ENCODE measurements around the gene AUTS2. TPM values are rescaled to one million over a fixed set of nuclear protein-coding genes. Genes with fewer than 3 reads are reported as not detected.
A peak's percentile ranks its signal among the peaks of the same experiment; 100 is the strongest.

The AUTS2 gene
- total RNA-seq, 1 experiment from 2014 or later: 50.0 TPM

- peak overlapping the region; percentile 65 for H3K27ac Mint-ChIP-seq
- ATAC-seq: no peak
- ChIA-PET POLR2A (no interaction called here), CTCF (interaction anchor here (0.6 to 2.8 kb wide), 12 partner anchors 9 to 88 kb away, joined by 3 to 8 read pairs (median 4); no protein-coding TSS in a partner anchor)
- H3K9me3 Mint-ChIP-seq: peaks cover 2% of the 10 kb centered on the region
- H3K4me3 Mint-ChIP-seq: no peak overlapping the region
- peaks cover 58% of the 10 kb centered on the region for H3K4me1 Mint-ChIP-seq
- peaks cover 4% of the 10 kb centered on the region for H3K36me3 Mint-ChIP-seq
- peaks cover 6% of the 10 kb centered on the region for H3K27me3 Mint-ChIP-seq (ENCODE audit: low read depth)
- no peak for DNase-seq (ENCODE audit: low spot score)
- no peak for TF ChIP-seq FOXK1 (CRISPR knock-in tag; IDR thresholded peaks at IDR 0.05)
- TF ChIP-seq TCF7 (CRISPR knock-in tag; IDR thresholded peaks at IDR 0.05; ENCODE audit: low read depth): no peak
- no peak for TF ChIP-seq GTF2I (CRISPR knock-in tag; conservative IDR thresholded peaks at IDR 0.05)
- TF ChIP-seq ZNF671 (CRISPR knock-in tag; IDR thresholded peaks at IDR 0.05): no peak
- TF ChIP-seq RELA (CRISPR knock-in tag; IDR thresholded peaks at IDR 0.05; ENCODE audit: borderline replicate concordance): no peak
- no peak for TF ChIP-seq E2F5 (CRISPR knock-in tag; IDR thresholded peaks at IDR 0.05)
- no peak for TF ChIP-seq FOXP4 (CRISPR knock-in tag; IDR thresholded peaks at IDR 0.05)
- TF ChIP-seq PRRX2 (CRISPR knock-in tag; IDR thresholded peaks at IDR 0.05): no peak
These were observed 1122.1 kb downstream of the AUTS2 start for GRCh38 chr7:70720191-70720873.

GRCh38 chr7:70721500-70721899, 1123.2 kb downstream of the AUTS2 start:
- DNase-seq (ENCODE audit: low spot score) (no peak), ATAC-seq (no peak)
- peaks cover 6% of the 10 kb centered on the region for H3K27me3 Mint-ChIP-seq (ENCODE audit: low read depth)
- no peaks in the 10 kb centered on the region for H3K9me3 Mint-ChIP-seq
- CTCF ChIA-PET: interaction anchor here (0.7 to 2.8 kb wide), 7 partner anchors 12 to 1309 kb away, joined by 3 to 8 read pairs (median 4); no protein-coding TSS in a partner anchor
- no peaks in the 10 kb centered on the region for H3K36me3 Mint-ChIP-seq
- H3K27ac Mint-ChIP-seq: no peak overlapping the region
- H3K4me3 Mint-ChIP-seq: no peak overlapping the region
- H3K4me1 Mint-ChIP-seq: peaks cover 69% of the 10 kb centered on the region
- POLR2A ChIA-PET: interaction anchor here (0.6 to 0.9 kb wide), 2 partner anchors 47 to 696 kb away, joined by 3 to 4 read pairs; no protein-coding TSS in a partner anchor
- TF ChIP-seq FOXP4 (CRISPR knock-in tag; IDR thresholded peaks at IDR 0.05) (no peak), ZNF263 (CRISPR knock-in tag; IDR thresholded peaks at IDR 0.05; ENCODE audit: low read depth) (no peak), KAT7 (CRISPR knock-in tag; IDR thresholded peaks at IDR 0.05; ENCODE audit: borderline replicate concordance) (no peak), ESRRA (CRISPR knock-in tag; IDR thresholded peaks at IDR 0.05; ENCODE audit: borderline replicate concordance) (no peak), GRHL2 (CRISPR knock-in tag; IDR thresholded peaks at IDR 0.05; ENCODE audit: insufficient replicate concordance, severe bottlenecking) (no peak), CREB1 (CRISPR knock-in tag; IDR thresholded peaks at IDR 0.05) (no peak), ERG (CRISPR knock-in tag; IDR thresholded peaks at IDR 0.05) (no peak), AFF4 (CRISPR knock-in tag; IDR thresholded peaks at IDR 0.05; ENCODE audit: borderline replicate concordance) (no peak), ZNF416 (CRISPR knock-in tag; IDR thresholded peaks at IDR 0.05) (no peak), AR (CRISPR knock-in tag; IDR thresholded peaks at IDR 0.05) (no peak), HMGA2 (CRISPR knock-in tag; IDR thresholded peaks at IDR 0.05) (no peak), IRF1 (CRISPR knock-in tag; IDR thresholded peaks at IDR 0.05) (no peak), ZNF219 (CRISPR knock-in tag; IDR thresholded peaks at IDR 0.05; ENCODE audit: borderline replicate concordance) (no peak), MXD4 (CRISPR knock-in tag; IDR thresholded peaks at IDR 0.05; ENCODE audit: borderline replicate concordance) (no peak)
